ENCODE data around the gene OR4D10.
"Not testable (repeated sequence)": the region's sequence is repeated elsewhere in the genome, so short reads cannot be mapped to it uniquely, and the experiment has no call there.

Gene OR4D10

DNA sequence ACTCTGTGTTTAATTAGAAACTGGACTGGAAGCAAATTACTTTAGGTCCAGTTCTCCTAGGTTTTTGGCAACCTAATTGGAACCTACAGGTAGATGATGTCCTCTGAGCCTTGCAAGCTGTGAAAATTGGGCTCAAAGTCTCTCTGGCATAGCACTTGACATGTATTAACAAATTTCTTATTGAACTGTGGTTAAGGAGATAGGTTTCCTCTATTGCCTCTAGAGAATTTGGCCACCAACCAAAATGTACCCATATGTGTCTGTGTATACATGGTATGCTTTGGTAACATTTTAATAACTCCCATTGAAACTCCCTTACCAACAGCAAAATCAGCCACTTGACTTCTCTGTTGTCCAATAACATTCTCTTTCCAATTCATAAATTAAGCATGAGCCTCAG lies at the start of gene OR4D10:
Gene OR4D10 (plus strand): TSS at position 301 of the 400 bp plus-strand sequence. CDS start 4,115 bp downstream, outside the sequence.
- DNase-seq (ENCODE audit: low spot score): no peak

DNA sequence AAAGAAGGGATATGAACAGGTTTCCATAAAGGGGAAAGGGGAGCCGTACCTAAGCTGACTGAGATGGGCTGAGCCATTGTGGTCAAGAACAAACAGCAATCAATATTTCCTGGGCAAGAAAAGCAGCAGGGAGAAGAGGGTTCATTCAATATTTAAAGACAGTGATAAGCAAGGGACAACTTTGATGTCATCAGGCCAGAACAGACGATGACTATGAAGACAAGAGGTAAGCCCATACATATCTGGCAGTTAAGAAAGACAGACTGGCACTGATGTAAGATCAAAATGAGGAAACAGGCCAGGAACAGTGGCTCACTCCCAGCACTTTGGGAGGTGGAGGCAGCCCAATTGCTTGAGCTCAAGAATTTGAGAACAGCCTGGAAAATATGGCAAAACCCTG lies 49.3 kb upstream of the OR4D10 start:
- no peak for DNase-seq (ENCODE audit: low spot score)

DNA sequence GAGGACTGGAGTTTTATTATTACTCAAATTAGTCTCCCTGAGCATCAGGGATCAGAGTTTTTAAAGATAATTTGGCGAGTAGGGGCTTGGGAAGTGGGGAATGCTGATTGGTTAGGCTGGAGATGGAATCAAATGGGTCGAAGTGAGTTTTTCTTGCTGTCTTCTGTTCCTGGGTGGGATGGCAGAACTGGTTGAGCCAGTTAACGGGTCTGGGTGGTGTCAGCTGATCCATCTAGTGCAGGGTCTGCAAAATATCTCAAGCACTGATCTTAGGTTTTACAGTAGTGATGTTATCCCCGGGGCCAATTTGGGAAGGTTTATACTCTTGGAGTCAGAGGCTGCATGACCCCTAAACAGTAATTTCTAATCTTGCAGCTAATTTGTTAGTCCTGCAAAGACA lies 48.0 kb upstream of the OR4D10 start:
- DNase-seq (ENCODE audit: low spot score): no peak

DNA sequence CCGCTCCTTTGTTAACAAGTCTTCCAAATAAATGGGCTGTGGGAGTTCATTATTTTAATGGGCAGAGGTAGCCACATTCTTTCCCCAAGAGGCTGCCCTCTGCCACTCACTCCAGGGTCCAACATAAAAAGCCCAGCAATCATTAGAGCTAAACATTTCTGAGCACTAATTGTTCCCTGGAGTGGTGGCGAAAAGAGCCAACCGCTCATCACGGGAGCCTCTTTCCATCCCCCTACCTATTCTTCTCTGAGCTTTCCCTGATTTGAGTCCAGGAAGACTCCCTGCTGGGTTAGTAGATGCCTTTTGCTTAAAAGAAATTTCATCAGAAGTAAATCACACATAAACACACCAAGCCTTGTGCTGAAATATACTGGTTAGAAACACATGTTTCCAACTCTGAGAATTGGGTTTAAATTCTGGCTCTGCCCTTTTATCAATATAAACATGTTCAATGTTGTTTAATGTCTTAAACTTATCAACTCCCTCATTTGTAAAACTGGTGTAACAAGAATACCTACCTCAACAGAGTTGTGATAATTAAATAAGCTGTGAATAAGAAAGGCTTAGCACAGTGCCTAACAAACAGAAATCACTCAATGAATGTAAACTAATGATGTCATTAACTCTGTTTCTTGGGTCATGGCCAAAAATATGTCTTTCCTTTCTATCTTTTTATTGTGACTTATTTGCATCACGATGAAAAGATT lies 46.6 kb upstream of the OR4D10 start, which contains the start of gene OR5A2:
Gene OR5A2 (minus strand): TSS at position 53 of the 707 bp plus-strand sequence. CDS start 3,460 bp downstream, outside the sequence.
- no peak for DNase-seq (ENCODE audit: low spot score)

DNA sequence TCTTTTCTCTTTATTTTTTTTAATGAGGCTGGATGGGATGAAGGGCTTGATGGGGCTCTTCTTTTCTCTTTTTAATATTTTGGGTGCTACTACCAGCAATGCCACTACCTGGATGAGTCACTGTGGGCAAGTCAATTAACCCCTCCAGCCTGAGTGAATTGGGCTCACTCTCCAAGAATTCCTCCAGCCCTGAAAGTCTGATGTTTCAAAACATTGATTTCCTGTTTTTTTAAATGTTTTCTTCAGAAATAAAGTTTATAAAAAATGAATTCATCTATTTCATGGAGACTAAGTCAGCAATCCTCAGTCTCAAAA lies 46.1 kb upstream of the OR4D10 start:
- no peak for DNase-seq (ENCODE audit: low spot score)

DNA sequence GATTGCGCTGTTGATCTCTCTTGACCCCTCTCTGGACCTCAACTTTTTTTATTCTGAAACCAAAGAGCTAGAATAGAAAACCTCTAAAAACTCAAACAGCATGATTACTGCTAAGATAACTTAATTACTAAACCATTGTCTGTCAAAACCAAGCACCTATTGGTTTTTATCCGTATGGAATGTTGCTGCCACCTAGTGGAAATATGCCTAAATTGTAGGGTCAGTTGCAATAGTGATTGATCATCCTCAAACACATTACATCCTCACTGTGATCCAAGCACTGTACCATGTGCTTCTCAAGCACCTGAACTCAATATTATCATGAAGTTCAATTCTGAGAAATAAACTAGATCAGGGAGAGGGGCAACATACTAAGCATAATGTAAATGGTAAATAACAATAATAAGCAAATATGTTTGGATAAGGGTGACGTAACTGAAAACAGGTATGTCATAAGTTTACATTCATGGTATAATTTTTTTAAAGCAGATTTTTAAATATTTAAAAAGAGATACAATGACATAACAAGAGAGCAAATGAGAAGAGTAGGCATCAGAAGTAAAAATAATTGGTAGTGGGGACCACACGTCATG lies 43.1 kb upstream of the OR4D10 start:
- peak; percentile 56 for DNase-seq (ENCODE audit: low spot score)

DNA sequence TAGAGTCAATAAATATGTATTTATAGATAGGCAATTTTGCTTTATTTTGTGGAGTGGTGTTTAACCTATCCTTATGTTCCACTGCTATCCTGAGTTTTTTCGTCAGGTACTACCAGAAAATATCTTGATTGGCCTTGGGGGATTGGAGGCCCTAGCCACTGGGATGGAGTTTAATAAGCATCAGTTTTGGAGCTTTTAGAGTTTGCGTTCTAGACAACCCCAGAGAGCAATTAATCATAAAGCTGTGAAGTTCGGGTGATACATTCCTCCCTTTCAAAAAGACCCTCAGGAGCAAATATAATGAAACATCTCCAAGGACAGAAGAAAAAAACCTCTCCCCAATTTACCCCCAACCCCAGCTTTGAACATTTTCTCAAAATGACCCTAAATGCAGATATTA lies 36.9 kb upstream of the OR4D10 start, which contains the start of gene OR5A1:
Gene OR5A1 (plus strand): TSS at position 301 of the 400 bp plus-strand sequence. CDS start 6,700 bp downstream, outside the sequence.
- no peak for DNase-seq (ENCODE audit: low spot score)

DNA sequence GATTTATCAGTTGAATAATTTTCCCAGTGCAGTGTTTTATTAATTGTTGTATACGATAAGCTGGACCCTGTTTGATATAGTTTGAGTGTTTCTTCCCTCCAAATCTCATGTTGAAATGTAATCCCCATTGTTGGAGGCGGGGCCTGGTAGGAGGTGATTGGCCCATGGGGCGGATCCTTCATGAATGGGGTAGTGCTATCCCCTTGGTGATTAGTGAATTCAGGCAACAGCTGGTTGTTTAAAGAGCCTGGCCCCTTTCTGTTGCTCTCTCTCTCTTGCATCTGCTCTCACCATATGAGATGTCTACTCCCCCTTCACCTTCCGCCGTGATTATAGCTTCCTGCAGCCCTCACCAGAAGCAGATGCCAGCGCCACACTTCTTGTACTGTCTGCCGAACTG lies 35.3 kb upstream of the OR4D10 start:
- DNase-seq (ENCODE audit: low spot score): no peak

DNA sequence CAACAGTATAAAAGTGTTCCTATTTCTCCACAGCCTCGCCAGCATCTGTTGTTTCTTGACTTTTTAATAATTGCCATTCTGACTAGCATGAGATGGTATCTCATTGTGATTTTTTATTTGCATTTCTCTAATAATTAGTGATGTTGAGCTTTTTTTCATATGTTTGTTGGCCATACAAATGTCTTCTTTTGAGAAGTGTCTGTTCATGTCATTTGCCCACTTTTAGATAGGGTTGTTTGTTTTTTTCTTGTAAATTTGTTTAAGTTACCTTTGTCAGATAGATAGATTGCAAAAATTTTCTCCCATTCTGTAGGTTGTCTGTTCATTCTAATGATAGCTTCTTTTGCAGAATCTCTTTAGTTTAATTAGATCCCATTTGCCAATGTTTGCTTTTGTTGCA lies 27.5 kb upstream of the OR4D10 start:
- DNase-seq (ENCODE audit: low spot score): not testable (repeated sequence)

DNA sequence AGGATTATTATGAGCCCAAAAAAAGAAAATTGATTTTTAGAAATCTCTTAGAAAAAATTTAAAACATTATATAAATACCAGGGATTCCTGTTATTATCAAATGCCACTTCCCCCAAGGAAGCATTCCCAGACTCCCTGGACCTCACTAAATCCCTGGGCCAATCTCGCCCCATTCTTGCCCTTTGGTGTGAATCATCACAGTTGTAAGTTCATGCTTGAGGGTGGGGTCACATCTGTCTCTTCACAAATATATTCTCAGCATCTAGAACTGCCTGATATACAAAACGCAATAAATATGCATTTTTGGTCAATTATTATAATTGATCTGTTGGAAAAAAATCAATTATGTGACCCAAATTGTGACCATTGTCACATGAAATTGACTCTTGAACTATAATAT lies 24.6 kb upstream of the OR4D10 start:
- DNase-seq (ENCODE audit: low spot score): no peak

DNA sequence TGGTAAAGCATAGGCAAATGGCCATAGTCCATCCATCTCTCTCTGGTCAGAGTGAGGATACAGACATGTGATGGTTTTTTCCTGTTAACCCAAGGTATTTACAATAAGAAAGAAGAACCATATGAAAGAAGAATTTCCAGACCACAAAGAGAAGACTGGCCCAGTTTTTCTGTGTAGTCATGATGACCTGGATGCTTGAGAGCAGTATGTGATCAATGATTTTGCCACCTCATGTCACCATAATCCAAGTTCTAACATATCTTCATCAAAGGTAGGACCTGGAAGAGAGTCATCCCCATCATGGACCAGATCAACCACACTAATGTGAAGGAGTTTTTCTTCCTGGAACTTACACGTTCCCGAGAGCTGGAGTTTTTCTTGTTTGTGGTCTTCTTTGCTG lies 16.5 kb upstream of the OR4D10 start, which contains the start of gene OR4D6:
Gene OR4D6 (plus strand): TSS at position 301 of the 400 bp plus-strand sequence. CDS start 0 bp downstream, at position 301.
- DNase-seq (ENCODE audit: low spot score): no peak

DNA sequence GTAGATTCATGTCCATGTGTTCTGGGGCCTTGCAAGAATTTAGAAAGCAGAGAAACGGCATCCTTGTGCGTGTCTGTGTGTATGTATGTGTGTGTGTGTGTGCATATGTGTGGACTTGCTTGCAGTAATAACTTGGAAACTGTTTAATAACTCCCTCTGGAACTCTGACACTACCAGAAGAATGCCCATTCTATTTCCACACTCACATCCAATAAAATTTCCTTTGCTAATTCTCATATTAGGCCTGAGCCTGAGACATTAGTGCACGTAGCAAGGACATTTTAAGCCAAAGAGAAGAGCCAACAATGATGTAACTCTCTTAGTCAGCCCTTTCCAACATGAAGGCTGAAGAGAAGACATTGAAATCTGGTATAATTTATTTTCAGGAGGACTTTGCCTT lies 13.2 kb upstream of the OR4D10 start:
- no peak for DNase-seq (ENCODE audit: low spot score)

DNA sequence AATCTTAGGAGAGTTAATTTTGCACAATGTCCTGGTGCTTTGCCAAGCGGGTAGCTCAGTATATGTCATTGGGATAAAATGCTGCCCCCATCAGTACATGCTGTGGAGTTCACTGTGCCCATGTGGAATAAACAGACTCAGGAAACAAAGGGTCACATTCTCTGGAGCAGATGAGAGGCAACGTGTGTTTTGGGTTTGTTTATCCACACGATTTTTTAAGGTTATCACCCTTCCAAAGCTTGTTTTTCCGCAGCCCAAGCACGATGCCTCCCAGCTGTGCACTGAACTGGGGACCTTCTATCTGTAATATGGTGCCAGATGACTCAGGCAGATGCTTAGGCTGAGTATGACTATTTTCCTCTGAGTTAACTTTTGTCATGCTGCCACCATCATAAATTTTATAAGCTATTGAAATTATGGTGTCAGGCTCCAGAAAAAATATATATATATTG lies 9.9 kb upstream of the OR4D10 start:
- DNase-seq (ENCODE audit: low spot score): no peak

DNA sequence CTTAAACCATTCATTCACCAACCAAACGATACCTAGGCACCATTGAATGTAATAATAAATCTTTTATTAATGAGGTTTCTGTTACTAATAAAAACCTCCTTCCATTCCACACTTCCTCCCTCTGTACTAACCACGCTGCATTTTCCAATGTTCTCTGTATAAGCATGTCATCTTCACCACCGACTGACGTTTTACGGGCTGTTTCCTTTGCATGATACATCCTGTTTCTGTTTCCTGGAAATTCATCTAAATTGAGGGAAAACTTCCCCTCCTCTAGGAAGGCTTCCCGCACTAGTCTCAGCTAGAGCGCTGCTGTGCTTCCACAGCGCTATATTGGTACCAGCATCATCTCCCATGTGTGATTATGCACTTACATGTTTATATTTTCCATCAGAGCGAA lies 2.1 kb downstream of the OR4D10 start:
- DNase-seq (ENCODE audit: low spot score): no peak

DNA sequence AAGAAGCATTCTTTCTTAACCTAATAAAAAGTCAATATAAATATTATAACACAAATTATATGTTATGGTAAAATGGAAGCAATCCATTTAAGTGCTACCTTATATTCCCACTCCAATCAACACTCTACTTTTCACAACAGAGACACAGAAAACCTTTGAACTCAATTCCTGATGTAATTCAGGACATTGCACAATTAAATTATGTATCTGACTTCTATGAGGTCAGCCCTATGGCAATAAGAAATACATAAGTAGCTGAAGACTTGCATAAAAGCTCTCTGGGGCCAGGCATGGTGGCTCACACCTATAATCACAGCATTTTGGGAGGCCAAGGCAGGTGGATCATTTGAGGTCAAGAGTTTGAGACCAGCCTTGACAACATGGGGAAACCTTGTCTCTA lies 6.8 kb downstream of the OR4D10 start:
- DNase-seq (ENCODE audit: low spot score): no peak

DNA sequence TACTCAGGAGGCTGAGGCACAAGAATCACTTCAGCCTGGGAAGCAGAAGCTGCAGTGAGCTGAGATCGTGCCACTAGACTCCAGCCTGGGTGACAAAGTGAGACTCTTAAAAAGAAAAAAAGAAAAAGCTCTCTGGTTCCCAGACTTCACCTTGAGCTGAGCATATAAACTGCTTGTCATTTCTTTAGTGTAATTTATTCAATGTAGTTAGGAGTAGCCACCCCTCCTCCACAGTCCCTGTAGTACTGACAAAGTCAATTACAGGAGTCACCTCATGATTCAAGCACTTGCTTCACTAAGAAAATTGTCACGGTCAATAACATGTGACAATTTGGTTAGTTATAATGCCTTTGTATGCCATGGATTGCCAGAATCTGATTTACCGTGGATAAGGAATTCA lies 7.2 kb downstream of the OR4D10 start:
- DNase-seq (ENCODE audit: low spot score): no peak

DNA sequence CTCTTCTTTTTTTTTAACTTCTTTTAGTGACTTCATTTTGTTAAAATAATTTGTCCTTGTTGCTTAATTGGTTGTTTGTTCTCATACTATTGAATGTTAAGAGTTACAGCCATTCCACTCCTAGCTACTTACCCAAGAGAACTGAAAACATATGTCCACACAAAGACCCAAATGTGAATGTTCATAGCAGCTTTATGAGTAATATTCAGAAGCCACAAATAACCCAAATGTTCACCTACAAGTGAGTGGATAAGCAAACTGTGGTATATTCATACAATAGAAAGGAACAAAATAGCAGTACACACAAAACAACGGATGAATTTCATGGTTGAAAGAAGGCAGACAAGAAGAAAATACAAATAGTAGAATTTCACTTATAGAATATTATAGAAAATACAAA lies 28.8 kb downstream of the OR4D10 start:
- DNase-seq (ENCODE audit: low spot score): no peak

DNA sequence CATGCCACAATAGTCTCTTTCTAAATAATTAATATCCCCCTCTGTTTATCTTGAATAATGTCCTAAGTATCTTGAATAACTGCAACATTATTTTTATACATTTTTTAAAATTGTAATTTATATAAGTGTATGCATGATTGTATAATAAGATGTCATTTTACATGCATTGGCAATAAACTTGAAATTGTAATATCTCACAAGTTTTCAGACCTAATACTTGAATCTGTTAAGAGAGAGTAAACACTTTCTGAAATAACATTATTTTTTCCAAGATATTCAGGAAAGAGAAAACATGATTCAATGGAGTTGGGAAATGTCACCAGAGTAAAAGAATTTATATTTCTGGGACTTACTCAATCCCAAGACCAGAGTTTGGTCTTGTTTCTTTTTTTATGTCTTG lies 30.2 kb downstream of the OR4D10 start, which contains the start of gene OR4D11:
Gene OR4D11 (plus strand): TSS at position 301 of the 400 bp plus-strand sequence. CDS start 0 bp downstream, at position 301.
- DNase-seq (ENCODE audit: low spot score): no peak

DNA sequence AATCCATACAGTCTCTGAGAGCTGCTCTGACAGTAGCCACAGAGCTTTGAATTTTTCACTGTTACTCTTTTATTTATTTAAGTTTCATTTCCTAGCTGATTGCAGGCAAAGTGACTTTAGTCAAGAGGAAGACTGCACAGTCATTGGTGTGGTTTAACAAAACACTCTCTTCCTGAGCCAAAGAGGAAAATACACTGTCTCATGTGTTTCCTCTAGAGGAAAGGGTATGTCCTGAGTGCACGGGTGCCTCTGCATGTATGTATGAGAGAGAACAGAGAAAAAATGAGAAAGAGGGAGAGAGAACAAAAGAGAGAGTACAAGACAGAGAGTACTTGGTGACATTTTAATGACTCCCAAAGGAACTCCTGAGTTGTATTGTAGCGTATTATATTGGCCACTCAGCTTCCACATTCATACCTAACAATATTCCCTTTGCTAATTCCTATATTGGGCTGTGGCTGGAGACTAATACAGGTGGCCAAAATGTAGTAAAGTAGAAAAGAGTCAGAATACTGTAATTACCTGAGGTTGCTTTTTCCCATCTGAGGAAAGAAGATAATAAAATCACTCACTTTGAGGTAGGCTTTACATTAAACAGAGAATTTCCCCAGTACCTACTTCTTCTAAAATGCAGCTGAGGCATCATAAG lies 38.0 kb downstream of the OR4D10 start, which contains the start of gene OR4D9:
Gene OR4D9 (plus strand): TSS at position 599 of the 649 bp plus-strand sequence. CDS start 3,374 bp downstream, outside the sequence.
- no peak for DNase-seq (ENCODE audit: low spot score)

DNA sequence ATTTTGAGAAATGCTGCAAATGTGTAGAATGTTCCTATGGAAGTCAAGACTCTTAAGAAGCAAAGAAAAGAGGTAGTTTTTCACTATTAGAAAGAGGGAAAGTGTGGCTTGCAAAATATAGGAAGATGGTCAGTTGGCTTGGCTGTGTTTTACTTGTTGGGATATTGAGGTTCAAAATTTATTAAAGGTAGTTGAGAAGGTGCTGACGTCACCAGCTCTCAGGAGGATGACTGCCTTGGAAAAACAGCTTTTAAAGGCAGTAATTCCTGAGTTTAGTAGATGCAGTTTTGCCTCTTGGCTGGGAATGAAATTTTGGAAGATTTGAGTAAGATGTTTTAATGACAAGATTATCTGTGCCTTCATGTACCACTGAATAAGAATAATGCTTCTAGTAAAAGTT lies 38.6 kb downstream of the OR4D10 start:
- no peak for DNase-seq (ENCODE audit: low spot score)

DNA sequence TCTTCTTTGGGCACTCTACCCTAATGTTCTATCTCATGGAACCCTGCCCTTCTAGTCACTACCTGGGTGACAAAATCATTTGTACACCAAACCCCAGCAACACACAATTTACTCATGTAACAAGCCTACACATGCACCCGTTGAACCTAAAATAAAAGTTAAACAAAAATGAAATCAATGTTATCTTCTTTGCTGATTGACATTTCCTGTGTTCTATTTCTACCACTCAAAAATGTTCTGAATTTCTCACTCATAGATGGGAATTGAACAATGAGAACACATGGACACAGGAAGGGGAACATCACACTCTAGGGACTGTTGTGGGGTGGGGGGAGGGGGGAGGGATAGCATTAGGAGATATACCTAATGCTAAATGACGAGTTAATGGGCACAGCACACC lies 47.0 kb downstream of the OR4D10 start:
- DNase-seq (ENCODE audit: low spot score): not testable (repeated sequence)

DNA sequence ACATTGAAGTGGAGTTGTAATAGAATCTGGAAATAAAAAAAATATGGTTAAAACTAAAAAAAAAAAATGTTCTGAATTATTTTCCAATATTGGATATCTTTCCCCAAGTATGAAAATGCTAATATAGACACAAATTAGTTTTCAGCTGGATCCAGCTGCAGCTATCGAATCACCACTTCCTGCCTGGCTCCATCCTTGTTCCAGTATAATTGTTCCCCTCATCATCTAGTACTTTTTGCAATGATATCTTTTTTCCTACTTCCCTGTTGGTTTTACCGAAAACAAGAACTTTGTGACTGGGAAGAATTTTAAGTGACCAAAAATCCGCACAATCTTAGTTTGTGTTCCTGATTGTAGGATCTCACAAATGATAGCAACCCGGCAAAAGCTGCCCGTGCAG lies 47.6 kb downstream of the OR4D10 start:
- no peak for DNase-seq (ENCODE audit: low spot score)

DNA sequence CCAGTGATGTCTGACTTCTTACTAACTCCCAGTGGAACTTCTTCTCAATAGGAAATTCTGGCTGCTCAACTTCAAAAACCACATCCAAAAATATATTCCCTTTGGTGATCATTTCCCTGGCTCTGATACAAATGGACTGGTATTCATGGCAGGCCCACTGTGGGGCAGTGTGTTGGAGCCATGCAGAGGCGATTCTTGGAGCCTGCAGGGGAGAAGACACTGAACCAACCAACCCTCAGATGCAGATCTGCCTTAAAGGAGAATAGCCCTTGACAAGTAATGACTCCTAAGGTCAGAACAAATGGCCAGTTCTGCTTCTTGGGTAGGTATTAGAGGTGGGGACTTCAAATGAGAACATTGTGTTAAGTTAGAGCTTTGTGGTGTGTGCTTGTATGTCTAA lies 50.4 kb downstream of the OR4D10 start:
- DNase-seq (ENCODE audit: low spot score): no peak

Data from LoVo (cell line).